KMS-11 (cell line): ENCODE data around the gene KCNH2.

Experiments
- H2AFZ ChIP-seq: fragments of 200-600 bp; sonication (generic); 2 replicates; pipeline ENCODE4 v1.6.1; 2016; ENCODE audit warnings: antibody characterized with exemption, mixed run types, low read depth
- H3K27ac ChIP-seq: fragments of 200-600 bp; sonication (generic); 2 replicates; pipeline ENCODE4 v1.6.1; 2016; ENCODE audit warnings: mild to moderate bottlenecking, mixed run types
- H3K27me3 ChIP-seq: fragments of 200-600 bp; sonication (generic); 2 replicates; pipeline ENCODE4 v1.6.1; 2017; ENCODE audit warnings: mild to moderate bottlenecking, low read depth, mixed run types, moderate library complexity; ENCODE audit not compliant: insufficient read depth
- H3K36me3 ChIP-seq: fragments of 200-600 bp; sonication (generic); 2 replicates; pipeline ENCODE4 v1.6.1; 2017; ENCODE audit warnings: mild to moderate bottlenecking, mixed run types; ENCODE audit not compliant: insufficient read depth
- H3K4me1 ChIP-seq: fragments of 200-600 bp; sonication (generic); 2 replicates; pipeline ENCODE4 v1.6.1; 2016; ENCODE audit warnings: mild to moderate bottlenecking, low read depth, mixed run types; ENCODE audit not compliant: poor library complexity, severe bottlenecking
- H3K4me2 ChIP-seq: fragments of 200-600 bp; sonication (generic); 2 replicates; pipeline ENCODE4 v1.7.0; 2016; ENCODE audit warnings: mild to moderate bottlenecking, mixed run types
- H3K4me3 ChIP-seq: fragments of 200-600 bp; sonication (generic); IDR thresholded peaks from 2 replicates; pipeline ENCODE4 v1.6.1; 2017; ENCODE audit warnings: low read depth, low read length, mixed read lengths; ENCODE audit not compliant: insufficient read depth
- H3K79me2 ChIP-seq: fragments of 200-600 bp; sonication (generic); 2 replicates; pipeline ENCODE4 v1.6.1; 2016; ENCODE audit warnings: low read depth, mixed run types; ENCODE audit not compliant: insufficient read depth
- H3K9ac ChIP-seq: fragments of 200-600 bp; sonication (generic); 2 replicates; pipeline ENCODE4 v1.6.1; 2016; ENCODE audit warnings: mild to moderate bottlenecking, mixed run types
- H4K20me1 ChIP-seq: fragments of 200-600 bp; sonication (generic); 2 replicates; pipeline ENCODE4 v1.6.1; 2016; ENCODE audit warnings: mild to moderate bottlenecking, mixed run types; ENCODE audit not compliant: insufficient read depth
- CTCF ChIP-seq: fragments of 200-600 bp; sonication (generic); conservative IDR thresholded peaks from 2 replicates; pipeline ENCODE4 v1.6.1; 2017; ENCODE audit warnings: low read depth, mild to moderate bottlenecking, antibody characterized with exemption, low read length, moderate library complexity, mixed read lengths

Gene KCNH2

GRCh38 chr7:150940431-150941102 is 37.6 kb downstream of the KCNH2 start:
- H3K79me2 ChIP-seq: no peaks in the 10 kb centered on the region
- no peak overlapping the region for H3K4me2 ChIP-seq
- H3K27me3 ChIP-seq: no peaks in the 10 kb centered on the region
- H2AFZ ChIP-seq: no peak overlapping the region
- H4K20me1 ChIP-seq: no peaks in the 10 kb centered on the region
- H3K4me3 ChIP-seq: no peak overlapping the region
- peaks cover 12% of the 10 kb centered on the region for H3K4me1 ChIP-seq
- no peak overlapping the region for H3K9ac ChIP-seq
- TF ChIP-seq CTCF: no peak
- no peaks in the 10 kb centered on the region for H3K36me3 ChIP-seq
- no peak overlapping the region for H3K27ac ChIP-seq

- no peak for TF ChIP-seq CTCF
- no peaks in the 10 kb centered on the region for H3K79me2 ChIP-seq
- no peak overlapping the region for H2AFZ ChIP-seq
- no peaks in the 10 kb centered on the region for H4K20me1 ChIP-seq
- no peaks in the 10 kb centered on the region for H3K27me3 ChIP-seq
- H3K36me3 ChIP-seq: no peaks in the 10 kb centered on the region
- no peak overlapping the region for H3K9ac ChIP-seq
- no peak overlapping the region for H3K27ac ChIP-seq
- no peak overlapping the region for H3K4me3 ChIP-seq
- peaks cover 12% of the 10 kb centered on the region for H3K4me1 ChIP-seq
- no peak overlapping the region for H3K4me2 ChIP-seq
Observed at GRCh38 chr7:150939466-150939865, 38.7 kb downstream of the KCNH2 start.

- Histone ChIP-seq H3K9ac (no peak overlapping the region), H3K4me3 (no peak overlapping the region), H2AFZ (no peak overlapping the region), H4K20me1 (no peaks in the 10 kb centered on the region), H3K27me3 (no peaks in the 10 kb centered on the region), H3K36me3 (no peaks in the 10 kb centered on the region), H3K4me2 (no peak overlapping the region), H3K27ac (no peak overlapping the region), H3K4me1 (peaks cover 12% of the 10 kb centered on the region), H3K79me2 (no peaks in the 10 kb centered on the region)
- no peak for TF ChIP-seq CTCF
Observed at GRCh38 chr7:150939052-150939451, 39.1 kb downstream of the KCNH2 start.

- Histone ChIP-seq H3K27ac (no peak overlapping the region), H3K36me3 (no peaks in the 10 kb centered on the region), H3K9ac (no peak overlapping the region)
Observed at GRCh38 chr7:150938566-150938965, 39.6 kb downstream of the KCNH2 start.

More at GRCh38 chr7:150938566-150938965, 39.6 kb downstream of the KCNH2 start:
- Histone ChIP-seq H3K27me3 (no peaks in the 10 kb centered on the region), H2AFZ (no peak overlapping the region), H3K4me3 (no peak overlapping the region), H3K4me2 (no peak overlapping the region), H3K4me1 (peaks cover 12% of the 10 kb centered on the region), H3K79me2 (no peaks in the 10 kb centered on the region), H4K20me1 (no peaks in the 10 kb centered on the region)
- no peak for TF ChIP-seq CTCF
